ENCODE measurements around the gene TP53TG3D.
"Not testable (repeated sequence)": the region's sequence is repeated elsewhere in the genome, so short reads cannot be mapped to it uniquely, and the experiment has no call there.

TP53TG3D gene, protein sequence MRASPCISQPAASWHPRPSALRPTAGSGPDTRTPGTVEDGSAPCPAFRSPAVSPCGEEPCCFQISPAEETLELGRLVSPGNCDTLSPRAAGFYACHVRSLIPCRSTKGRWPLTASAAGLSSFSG

DNA sequence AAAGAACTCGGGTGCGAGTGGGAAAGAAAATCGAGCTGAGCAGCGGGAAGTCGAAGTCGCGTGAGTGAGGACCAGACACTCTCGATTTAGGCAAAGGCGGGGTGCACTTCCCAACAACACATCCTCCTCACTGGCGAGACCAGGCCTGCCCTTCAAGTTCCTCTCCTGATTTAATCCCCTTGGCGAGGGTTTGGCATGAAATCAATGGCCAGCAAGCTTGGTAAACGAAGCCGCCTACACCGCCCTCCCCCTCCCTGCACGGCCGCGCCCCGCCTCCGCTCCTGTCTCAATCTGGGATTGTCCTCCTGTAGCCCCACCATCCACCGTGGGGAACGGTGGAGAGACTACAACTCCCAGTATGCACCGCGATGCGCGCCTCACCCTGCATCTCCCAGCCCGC, at the start of gene TP53TG3D:
Gene TP53TG3D (plus strand): TSS at position 301 of the 400 bp plus-strand sequence. CDS start 68 bp downstream, at position 369.
- not testable (repeated sequence) for DNase-seq

DNA sequence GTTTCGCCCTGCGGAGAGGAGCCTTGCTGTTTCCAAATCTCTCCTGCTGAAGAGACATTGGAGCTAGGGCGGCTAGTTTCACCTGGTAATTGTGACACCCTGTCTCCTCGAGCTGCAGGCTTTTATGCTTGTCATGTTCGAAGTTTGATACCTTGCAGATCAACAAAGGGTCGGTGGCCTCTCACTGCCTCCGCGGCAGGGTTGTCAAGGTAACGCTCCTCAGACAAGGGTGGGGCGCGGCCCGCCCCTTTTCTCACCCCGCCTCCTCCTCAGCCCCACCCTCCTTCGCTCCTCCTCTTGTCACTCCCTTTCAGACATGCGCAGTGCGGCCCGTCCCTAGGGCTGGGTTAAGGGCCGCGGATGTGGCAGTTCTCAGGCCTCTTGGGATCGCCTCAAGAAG, 421 bp downstream of the TP53TG3D start:
- DNase-seq, result peak; percentile 83

DNA sequence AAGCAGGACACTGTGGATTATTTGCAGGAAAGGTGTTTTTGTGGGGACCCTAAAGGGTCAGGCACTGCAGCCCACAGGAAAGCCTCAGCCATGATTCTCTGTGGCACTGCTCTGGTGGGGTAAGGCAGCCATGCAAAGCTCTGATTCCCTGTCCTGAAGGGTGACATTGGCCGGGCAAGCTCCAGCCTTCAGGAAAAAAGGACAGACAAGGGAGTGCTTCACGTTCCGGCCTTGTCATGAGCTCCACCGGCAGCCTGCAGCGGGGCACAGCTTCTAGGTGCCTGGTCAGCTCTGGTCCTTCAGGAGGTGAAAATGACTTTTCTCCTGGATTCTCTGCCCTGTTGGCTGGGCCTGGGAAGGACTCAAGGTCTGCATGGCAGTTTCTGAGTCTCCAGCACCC, 8.4 kb downstream of the TP53TG3D start:
- DNase-seq, result peak; percentile 41

DNA sequence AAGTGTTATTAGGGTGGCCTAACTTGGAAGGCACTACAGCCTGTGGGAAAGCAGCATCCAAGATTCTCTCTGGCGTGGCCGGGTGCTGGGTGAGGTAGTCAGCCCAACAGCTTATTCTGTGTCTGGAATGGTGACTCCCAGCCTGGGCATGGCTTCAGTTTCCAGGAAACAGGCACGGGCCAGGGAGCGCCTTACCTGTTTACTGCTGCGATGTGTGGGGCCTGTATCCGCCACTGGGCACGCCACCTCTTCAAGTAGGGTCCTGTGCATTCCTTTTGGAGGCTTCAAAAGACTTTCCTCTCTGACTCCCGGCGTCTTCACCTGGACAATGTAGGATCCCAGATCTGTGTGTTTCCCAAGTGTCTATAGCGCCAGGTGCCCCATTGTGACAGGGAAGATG, 10.5 kb downstream of the TP53TG3D start:
- DNase-seq, result not testable (repeated sequence)

DNA sequence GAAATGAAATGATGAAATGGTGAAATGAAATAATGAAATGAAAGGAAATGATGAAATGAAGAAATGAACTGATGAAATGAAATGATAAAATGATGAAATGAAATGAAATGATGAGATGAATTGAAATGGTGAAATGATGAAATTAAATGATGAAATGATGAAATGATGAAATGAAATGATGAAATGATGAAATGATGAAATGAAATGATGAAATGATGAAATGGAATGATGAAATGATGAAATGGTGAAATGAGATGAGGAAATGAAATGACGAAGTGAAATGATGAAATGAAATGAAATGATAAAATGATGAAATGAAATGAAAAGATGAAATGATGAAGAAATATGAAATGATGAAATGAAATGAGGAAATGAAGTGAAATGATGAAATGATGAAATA, 28.8 kb downstream of the TP53TG3D start:
- DNase-seq, result not testable (repeated sequence)

DNA sequence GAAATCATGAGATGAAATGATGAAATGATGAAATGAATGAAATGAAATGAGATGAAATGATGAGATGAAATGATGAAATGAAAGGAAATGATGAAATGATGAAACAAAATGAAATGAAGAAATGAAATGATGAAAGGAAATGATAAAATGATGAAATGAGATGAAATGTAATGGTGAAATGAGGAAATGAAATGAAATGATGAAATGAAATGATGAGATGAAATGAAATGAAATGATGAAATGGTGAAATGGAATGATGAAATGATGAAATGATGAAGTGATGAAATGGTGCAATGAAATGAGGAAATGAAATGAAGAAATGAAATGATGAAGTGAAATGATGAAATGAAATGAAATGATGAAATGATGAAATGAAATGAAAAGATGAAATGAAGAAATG, 29.9 kb downstream of the TP53TG3D start:
- not testable (repeated sequence) for DNase-seq

DNA sequence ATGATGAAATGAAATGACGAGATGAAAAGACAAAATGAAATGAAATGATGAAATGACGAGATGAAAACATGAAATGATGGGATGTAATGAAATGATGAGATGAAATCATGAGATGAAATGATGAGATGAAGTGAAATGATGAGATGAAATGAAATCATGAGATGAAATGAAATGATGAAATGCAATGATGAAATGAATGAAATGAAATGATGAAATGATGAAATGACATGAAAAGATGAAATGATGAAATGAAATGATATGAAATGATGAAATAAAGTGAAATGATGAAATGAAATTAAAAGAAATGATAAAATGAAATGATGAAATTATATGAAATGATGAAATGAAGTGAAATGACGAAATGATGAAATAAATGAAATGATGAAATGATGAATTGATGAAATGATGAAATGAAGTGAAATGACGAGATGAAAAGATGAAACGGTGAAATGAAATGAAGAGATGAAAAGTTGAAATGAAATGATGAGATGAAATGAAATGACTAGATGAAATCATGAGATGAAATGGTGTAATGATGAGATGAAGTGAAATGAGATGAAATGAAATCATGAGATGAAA, 30.9 kb downstream of the TP53TG3D start:
- not testable (repeated sequence) for DNase-seq

DNA sequence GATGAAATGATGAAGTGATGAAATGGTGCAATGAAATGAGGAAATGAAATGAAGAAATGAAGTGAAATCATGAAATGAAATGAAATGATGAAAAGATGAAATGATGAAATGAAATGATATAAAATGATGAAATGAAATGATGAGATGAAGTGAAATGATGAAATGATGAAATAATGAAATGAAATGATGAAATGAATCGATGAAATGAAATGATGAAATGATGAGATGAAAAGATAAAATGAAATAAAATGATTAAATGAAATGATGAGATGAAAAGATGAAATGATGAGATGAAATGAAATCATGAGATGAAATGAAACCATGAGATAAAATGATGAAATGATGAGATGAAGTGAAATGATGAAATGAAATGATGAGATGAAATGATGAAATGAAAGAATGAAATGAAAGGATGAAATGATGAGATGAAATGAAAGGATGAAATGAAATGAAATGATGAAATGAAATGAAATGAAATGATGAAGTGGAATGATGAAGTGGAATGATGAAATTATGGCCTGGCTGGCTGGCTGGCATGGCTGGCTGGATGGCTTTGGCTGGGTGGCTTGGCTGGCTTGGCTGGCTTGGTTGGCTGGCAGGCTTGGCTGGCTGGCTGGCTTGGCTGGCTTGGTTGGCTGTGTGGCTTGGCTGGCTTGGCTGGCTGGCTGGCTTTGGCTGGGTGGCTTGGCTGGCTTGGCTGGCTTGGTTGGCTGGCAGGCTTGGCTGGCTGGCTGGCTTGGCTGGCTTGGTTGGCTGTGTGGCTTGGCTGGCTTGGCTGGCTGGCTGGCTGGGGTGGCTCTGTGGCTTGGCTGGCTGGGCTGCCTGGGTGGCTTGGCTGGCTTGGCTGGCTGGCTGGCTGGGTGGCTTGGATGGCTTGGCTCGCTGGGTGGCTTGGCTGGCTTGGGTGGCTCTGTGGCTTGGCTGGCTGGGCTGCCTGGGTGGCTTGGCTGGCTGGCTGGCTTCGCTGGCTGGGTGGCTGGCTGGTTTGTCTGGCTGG, 32.0 kb downstream of the TP53TG3D start:
- peak; percentile 63 for DNase-seq

DNA sequence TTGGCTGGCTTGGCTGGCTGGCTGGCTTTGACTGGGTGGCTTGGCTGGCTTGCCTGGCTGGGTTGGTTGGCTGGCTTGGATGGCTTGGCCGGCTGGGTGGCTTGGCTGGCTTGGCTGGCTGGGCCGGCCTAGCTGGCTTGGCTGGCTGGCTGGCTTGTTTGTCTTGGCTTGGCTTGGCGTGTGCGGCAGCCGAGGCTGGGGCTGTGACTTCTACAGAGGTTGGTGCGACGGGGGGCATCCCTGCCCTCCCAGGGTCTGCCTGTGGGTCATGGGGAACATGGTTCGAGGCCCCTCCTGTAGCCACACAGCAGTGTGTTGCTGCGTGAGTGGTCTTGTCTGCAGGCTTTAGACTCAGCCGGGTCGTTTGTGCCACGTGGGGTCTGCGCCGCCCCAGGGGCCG, 33.1 kb downstream of the TP53TG3D start:
- DNase-seq, result peak; percentile 45

DNA sequence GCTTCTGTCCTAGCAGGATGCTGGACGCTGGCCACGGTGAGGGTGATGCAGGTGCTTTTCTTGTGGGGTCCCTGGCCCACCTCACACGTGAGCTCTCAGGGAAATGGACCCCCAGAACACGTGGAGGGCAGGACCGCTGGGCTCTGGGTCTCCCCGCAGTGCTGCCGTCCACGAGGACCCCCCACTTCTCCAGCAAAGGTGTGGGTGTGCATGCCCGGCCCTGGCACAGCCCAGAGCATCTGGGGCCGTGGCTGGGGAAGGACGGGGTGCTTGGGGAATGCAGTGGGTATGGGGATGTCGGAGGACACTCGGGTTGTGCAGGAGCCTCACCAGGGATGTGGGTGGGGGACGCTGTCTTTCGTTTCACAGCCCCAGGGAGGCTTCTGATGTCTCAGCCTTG, 34.7 kb downstream of the TP53TG3D start:
- DNase-seq, result peak; percentile 24

DNA sequence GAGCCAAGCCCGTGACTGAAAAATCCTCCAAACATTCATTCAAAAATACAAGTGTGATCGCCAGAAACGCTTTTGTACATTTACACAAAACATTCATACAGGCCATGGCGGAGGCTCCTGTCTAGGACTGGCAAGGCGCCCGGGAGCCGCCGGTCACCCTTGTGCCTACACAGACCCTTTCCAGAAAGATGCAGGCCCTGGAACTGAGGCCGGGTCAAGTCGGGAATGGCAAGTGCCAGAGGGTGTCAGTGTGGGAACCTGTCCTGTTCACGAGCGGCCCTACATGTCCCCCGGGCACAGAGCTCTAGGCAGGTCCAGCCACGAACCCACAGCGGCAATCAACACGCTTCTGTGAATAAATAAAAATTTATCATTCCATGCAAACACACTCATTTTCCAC, 36.1 kb downstream of the TP53TG3D start:
- DNase-seq, result not testable (repeated sequence)

DNA sequence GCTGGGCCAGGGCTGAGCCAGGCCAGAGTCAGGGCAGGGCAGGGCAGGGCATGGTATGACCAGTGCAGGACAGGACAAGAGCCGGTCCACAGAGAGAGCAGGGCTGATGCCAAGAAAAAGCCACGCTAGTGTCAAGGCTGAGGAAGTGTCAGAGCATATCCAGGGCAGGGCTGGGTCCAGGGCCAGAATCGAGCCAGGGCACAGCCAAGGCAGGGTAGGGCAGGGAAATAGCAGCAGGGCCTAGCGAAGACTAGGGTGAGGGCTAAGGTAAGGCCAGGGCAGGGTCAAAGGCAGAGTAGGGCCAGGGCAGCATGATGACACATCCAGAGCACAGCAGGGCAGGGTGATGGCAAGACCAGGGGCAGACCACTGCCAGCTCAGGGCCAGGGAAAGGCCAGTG, 49.7 kb downstream of the TP53TG3D start:
- DNase-seq, result not testable (repeated sequence)
